DMS79 treated with DMSO at 0.1 percent for 48 hours (cell line): ENCODE measurements around the gene YIPF2.
"Not testable (repeated sequence)": the region's sequence is repeated elsewhere in the genome, so short reads cannot be mapped to it uniquely, and the experiment has no call there.

Source experiments
- DNase-seq: peaks from one replicate; lab custom pipeline; 2025; lab: John Stamatoyannopoulos, UW

Gene YIPF2

GRCh38 chr19:10941649-10942048 lies 13.2 kb upstream of the YIPF2 start:
- DNase-seq: not testable (repeated sequence)

- peak; percentile 91 for DNase-seq
Measured at GRCh38 chr19:10936661-10937084, 8.2 kb upstream of the YIPF2 start.

GRCh38 chr19:10935371-10936059 lies 7.1 kb upstream of the YIPF2 start:
- no peak for DNase-seq

GRCh38 chr19:10929402-10929794 lies 959 bp upstream of the YIPF2 start:
- no peak for DNase-seq

- no peak for DNase-seq
Measured at GRCh38 chr19:10927730-10928562, 493 bp downstream of the YIPF2 start.

GRCh38 chr19:10924597-10924996 lies 3.8 kb downstream of the YIPF2 start:
- no peak for DNase-seq

- DNase-seq: no peak
Measured at GRCh38 chr19:10923260-10924112, 5.0 kb downstream of the YIPF2 start.

GRCh38 chr19:10922638-10923014 lies 5.8 kb downstream of the YIPF2 start:
- DNase-seq: no peak

- no peak for DNase-seq
Measured at GRCh38 chr19:10921910-10922637, 6.4 kb downstream of the YIPF2 start.

GRCh38 chr19:10921199-10921909 lies 7.1 kb downstream of the YIPF2 start:
- DNase-seq: no peak

GRCh38 chr19:10920781-10921180 lies 7.7 kb downstream of the YIPF2 start:
- no peak for DNase-seq

- DNase-seq: no peak
Measured at GRCh38 chr19:10920288-10920655, 8.2 kb downstream of the YIPF2 start.

- DNase-seq: no peak
Measured at GRCh38 chr19:10919352-10920287, 8.8 kb downstream of the YIPF2 start.

- no peak for DNase-seq
Measured at GRCh38 chr19:10918359-10918758, 10.1 kb downstream of the YIPF2 start.

GRCh38 chr19:10916602-10917001 lies 11.8 kb downstream of the YIPF2 start:
- DNase-seq: no peak

- no peak for DNase-seq
Measured at GRCh38 chr19:10915130-10916091, 13.0 kb downstream of the YIPF2 start.

- no peak for DNase-seq
Measured at GRCh38 chr19:10913716-10914340, 14.6 kb downstream of the YIPF2 start.

- DNase-seq: no peak
Measured at GRCh38 chr19:10912619-10913018, 15.8 kb downstream of the YIPF2 start.
